Cardiac muscle cell (in vitro differentiated cells and primary cell): ENCODE measurements around the gene TEX9. TPM values are rescaled to one million over a fixed set of nuclear protein-coding genes. Genes with fewer than 3 reads are reported as not detected.
"Not testable (repeated sequence)": the region's sequence is repeated elsewhere in the genome, so short reads cannot be mapped to it uniquely, and the experiment has no call there.

Experiments used
- DNase-seq, 2 donors: peaks; one replicate each; pipeline versions ENCODE4 v3.0.0 to v3.0.0-alpha.2; 2010 to 2017; ENCODE audit warnings: low read depth in 1 of 2, low spot score in 1 of 2
- H3K27ac ChIP-seq: fragments of 200-600 bp; sonication (generic); 2 replicates; pipeline ENCODE4 v1.5.1; 2016
- H3K27me3 ChIP-seq: fragments of 200-600 bp; sonication (generic); 2 replicates; pipeline ENCODE4 v1.6.0; 2016; ENCODE audit warnings: control low read depth
- H3K36me3 ChIP-seq: fragments of 200-600 bp; sonication (generic); 2 replicates; pipeline ENCODE4 v1.5.1; 2016; ENCODE audit warnings: control low read depth
- H3K4me1 ChIP-seq: fragments of 200-600 bp; sonication (generic); 2 replicates; pipeline ENCODE4 v1.8.1; 2017; ENCODE audit warnings: low read depth, mild to moderate bottlenecking, mixed run types
- H3K4me3 ChIP-seq: fragments of 200-600 bp; sonication (generic); 2 replicates; pipeline ENCODE4 v1.5.1; 2016; ENCODE audit warnings: mild to moderate bottlenecking
- H3K9me3 ChIP-seq: fragments of 200-600 bp; sonication (generic); 2 replicates; pipeline ENCODE4 v1.5.1; 2017; ENCODE audit warnings: low read depth, mild to moderate bottlenecking, control low read depth
- CTCF ChIP-seq: IDR thresholded peaks from 2 replicates; pipeline ENCODE4 v1.5.1; 2012; ENCODE audit warnings: low read depth, mild to moderate bottlenecking, low read length
- polyA plus RNA-seq: library from polyadenylated mRNA; unstranded; fragments of >200 nt; fragmentation: Nextera tagmentation; extraction: Ambion mirVana; gene quantifications from 2 replicates; pipeline ENCODE4 v1.2.1, GENCODE V29; 2016
- total RNA-seq: library from RNA; depleted of rRNA; stranded (reverse); fragments of >200 nt; gene quantifications from 2 replicates; pipeline ENCODE4 v1.2.3, GENCODE V29; 2016

TEX9 gene
- total and polyA plus RNA-seq, 2 experiments from 2014 or later = 8.4 to 9.2 TPM

DNA sequence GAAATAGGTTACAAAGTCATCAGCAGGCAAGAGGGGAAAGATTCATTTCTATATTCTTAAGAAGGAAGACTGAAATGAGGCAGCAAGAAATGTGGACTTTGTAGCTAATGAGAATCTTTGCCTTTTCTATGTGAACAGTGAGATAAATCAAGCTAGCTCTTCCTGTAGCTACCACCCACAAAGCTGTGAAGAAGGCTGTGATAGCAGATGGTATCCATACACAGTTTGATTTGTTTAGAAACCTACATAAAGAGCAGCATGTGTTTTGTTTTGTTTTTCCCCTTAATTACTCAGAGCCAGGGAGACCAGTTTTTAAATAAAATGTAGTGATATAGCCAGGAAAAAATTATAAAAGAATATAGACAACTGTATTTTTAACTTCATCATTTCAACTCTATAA lies 45.5 kb downstream of the TEX9 start:
- H3K27ac ChIP-seq = no peak overlapping the region
- TF ChIP-seq CTCF = no peak
- no peaks in the 10 kb centered on the region for H3K36me3 ChIP-seq
- no peak for DNase-seq
- H3K9me3 ChIP-seq = no peaks in the 10 kb centered on the region
- no peaks in the 10 kb centered on the region for H3K27me3 ChIP-seq
- no peaks in the 10 kb centered on the region for H3K4me1 ChIP-seq
- no peak overlapping the region for H3K4me3 ChIP-seq

DNA sequence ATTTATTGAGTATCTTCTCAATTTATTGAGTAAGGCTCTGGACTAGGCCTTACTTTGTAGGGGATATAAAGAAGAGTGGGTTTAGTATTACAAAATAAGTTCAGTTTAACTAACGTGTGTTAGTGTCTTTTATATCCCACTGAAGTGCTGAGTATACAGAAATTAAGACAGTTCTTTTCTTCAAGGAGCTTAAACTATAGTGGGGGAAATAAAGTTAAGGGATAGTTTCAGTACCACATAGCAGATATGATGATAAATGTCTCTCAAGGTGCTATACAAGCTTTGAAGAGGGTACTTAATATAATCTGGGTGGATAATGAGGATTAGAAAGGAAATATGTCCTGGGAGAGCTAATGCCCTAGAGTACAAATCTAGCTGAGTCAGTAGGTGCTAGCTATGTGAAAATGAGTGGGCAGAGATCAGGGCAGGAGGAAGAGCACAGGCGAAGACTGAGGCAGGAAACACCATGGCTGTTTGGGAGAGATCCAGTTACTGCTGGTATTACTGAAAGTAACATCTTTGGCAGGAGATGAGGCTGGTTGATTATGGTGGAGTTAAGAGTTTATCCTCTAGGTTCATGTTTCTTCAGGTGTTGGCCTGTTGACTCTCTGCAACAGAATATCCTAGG lies 46.0 kb downstream of the TEX9 start:
- Histone ChIP-seq H3K9me3 (no peaks in the 10 kb centered on the region), H3K36me3 (no peaks in the 10 kb centered on the region), H3K4me3 (no peak overlapping the region), H3K27me3 (no peaks in the 10 kb centered on the region), H3K27ac (no peak overlapping the region), H3K4me1 (no peaks in the 10 kb centered on the region)
- TF ChIP-seq CTCF = no peak
- DNase-seq = no peak

DNA sequence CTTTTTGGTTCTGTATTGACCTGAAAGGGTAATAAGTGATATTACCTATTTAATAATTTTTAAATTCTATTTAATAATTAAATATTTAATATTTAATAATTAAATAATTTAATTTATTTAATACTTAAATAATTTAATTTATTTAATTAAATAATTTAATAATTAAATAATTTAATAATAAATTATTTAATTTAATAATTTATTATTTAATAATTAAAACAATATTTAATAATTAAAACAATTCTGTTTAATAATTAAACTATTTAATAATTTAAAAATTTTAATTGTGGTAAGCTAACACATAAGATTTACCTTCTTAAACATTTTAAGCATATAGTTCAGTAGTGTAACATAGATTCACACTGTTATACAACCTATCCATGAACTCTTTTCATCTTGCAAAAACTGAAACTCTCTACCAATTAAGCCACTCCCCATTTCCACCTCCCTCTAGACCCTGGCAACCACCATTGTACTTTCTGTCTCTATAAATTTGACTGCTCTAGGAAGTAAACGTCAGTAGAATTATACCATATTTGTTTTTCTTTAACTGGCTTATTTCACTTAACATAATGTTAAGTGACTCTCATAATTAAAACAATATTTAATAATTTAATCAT lies 48.0 kb downstream of the TEX9 start:
- not testable (repeated sequence) for H3K27ac ChIP-seq, H3K27me3 ChIP-seq, H3K4me3 ChIP-seq, H3K36me3 ChIP-seq, H3K4me1 ChIP-seq, H3K9me3 ChIP-seq, DNase-seq

GRCh38 chr15:56425276-56425675 lies 60.0 kb downstream of the TEX9 start:
- no peaks in the 10 kb centered on the region for H3K27me3 ChIP-seq
- H3K9me3 ChIP-seq = no peaks in the 10 kb centered on the region
- no peak for TF ChIP-seq CTCF
- H3K4me1 ChIP-seq = no peaks in the 10 kb centered on the region
- no peak overlapping the region for H3K4me3 ChIP-seq
- DNase-seq = no peak
- no peak overlapping the region for H3K27ac ChIP-seq
- H3K36me3 ChIP-seq = no peaks in the 10 kb centered on the region

DNA sequence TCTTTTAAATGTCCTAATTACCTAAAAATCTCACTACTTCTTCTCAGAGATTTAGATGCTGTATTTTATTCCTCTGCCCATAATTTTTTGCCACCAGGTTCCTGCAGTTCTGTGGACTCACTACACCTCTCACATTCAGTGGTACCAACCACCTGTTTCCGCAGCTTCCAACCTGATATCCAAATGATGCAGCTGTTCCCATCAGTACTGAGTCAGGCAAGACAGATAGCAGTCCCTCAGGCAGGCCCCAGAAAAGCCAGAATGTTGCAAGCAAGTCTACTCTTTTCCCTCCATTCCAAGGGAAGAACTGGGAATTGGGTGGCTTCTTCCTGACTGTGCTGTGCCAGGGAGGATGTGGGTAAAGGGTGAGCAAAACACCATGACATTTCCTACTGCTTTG lies 60.8 kb downstream of the TEX9 start:
- Histone ChIP-seq H3K27ac (no peak overlapping the region), H3K27me3 (no peaks in the 10 kb centered on the region), H3K9me3 (no peaks in the 10 kb centered on the region), H3K36me3 (no peaks in the 10 kb centered on the region), H3K4me3 (no peak overlapping the region), H3K4me1 (no peaks in the 10 kb centered on the region)
- TF ChIP-seq CTCF = no peak
- DNase-seq = no peak

- TF ChIP-seq CTCF = peak; percentile 44
- no peaks in the 10 kb centered on the region for H3K36me3 ChIP-seq
- H3K27me3 ChIP-seq = no peaks in the 10 kb centered on the region
- peak; percentile 19 to 56 for DNase-seq
- H3K27ac ChIP-seq = no peak overlapping the region
- no peaks in the 10 kb centered on the region for H3K9me3 ChIP-seq
- no peak overlapping the region for H3K4me3 ChIP-seq
- H3K4me1 ChIP-seq = no peaks in the 10 kb centered on the region
Observed at GRCh38 chr15:56428821-56429458, 63.7 kb downstream of the TEX9 start.
